Peyer's patch (tissue), 4 donors: Measurements from ENCODE around the gene PDLIM7. TPM values are rescaled to one million over a fixed set of nuclear protein-coding genes. Genes with fewer than 3 reads are reported as not detected.
A peak's percentile ranks its signal among the peaks of the same experiment; 100 is the strongest.

ENCODE experiments used
- DNase-seq, 3 donors: peaks; one replicate each; pipeline ENCODE4 v3.0.0-alpha.2; 2017 to 2019
- H3K27ac ChIP-seq, 4 donors: fragments of 200-600 bp; sonication (generic); one replicate each; pipeline ENCODE4 v1.5.1; 2016 to 2019
- H3K27me3 ChIP-seq, 2 donors: fragments of 200-600 bp; sonication (generic); one replicate each; pipeline ENCODE4 v1.5.1; 2019
- H3K36me3 ChIP-seq, 3 donors: fragments of 200-600 bp; sonication (generic); one replicate each; pipeline ENCODE4 v1.5.1; 2016 to 2019
- H3K4me1 ChIP-seq, 4 donors: fragments of 200-600 bp; sonication (generic); one replicate each; pipeline ENCODE4 v1.5.1; 2016 to 2019
- H3K4me3 ChIP-seq, 4 donors: fragments of 200-600 bp; sonication (generic); 1 replicate in 3 of 4; 2 replicates in 1 of 4; pipeline ENCODE4 v1.5.1; 2016 to 2019; ENCODE audit warnings: mild to moderate bottlenecking in 1 of 4
- H3K9me3 ChIP-seq, 4 donors: fragments of 200-600 bp; sonication (generic); one replicate each; pipeline ENCODE4 v1.5.1; 2016 to 2019; ENCODE audit warnings: mild to moderate bottlenecking in 1 of 4
- CTCF ChIP-seq, 6 experiments: fragments of 450-650 bp in 4 of 6; fragments of 200-600 bp in 2 of 6; sonication (generic) in 1 of 6; IDR thresholded peaks; one replicate each; pipeline ENCODE4 v1.5.1; 2017 to 2019; ENCODE audit warnings: antibody characterized with exemption in 6 of 6, mild to moderate bottlenecking in 3 of 6, moderate library complexity in 1 of 6
- POLR2A ChIP-seq, 2 donors: fragments of 450-650 bp; IDR thresholded peaks; one replicate each; pipeline ENCODE4 v1.5.1; 2017; ENCODE audit warnings: antibody characterized with exemption in 2 of 2, mild to moderate bottlenecking in 2 of 2, moderate library complexity in 2 of 2
- total RNA-seq, 4 donors: library from RNA; depleted of rRNA; stranded (reverse); fragments of >200 nt; gene quantifications; one replicate each; pipeline ENCODE4 v1.1.0, GENCODE V29; 2016

PDLIM7 gene
- total RNA-seq, 4 donors from 2014 or later = 17.4 to 137 (median 23.3) TPM

GRCh38 chr5:177527595-177527994, 30.2 kb upstream of the PDLIM7 start:
- Histone ChIP-seq H3K4me3 (no peak overlapping the region), H3K4me1 (no peaks in the 10 kb centered on the region), H3K27me3 (no peaks in the 10 kb centered on the region), H3K27ac (no peak overlapping the region), H3K9me3 (no peaks in the 10 kb centered on the region), H3K36me3 (peaks cover 0 to 90% (median 0%) of the 10 kb centered on the region in 3 donors)
- DNase-seq = no peak
- no peak for TF ChIP-seq POLR2A (IDR thresholded peaks at IDR 0.05)
- TF ChIP-seq CTCF (IDR thresholded peaks at IDR 0.05) = no peak

- Histone ChIP-seq H3K9me3 (no peaks in the 10 kb centered on the region), H3K27me3 (no peaks in the 10 kb centered on the region), H3K4me3 (no peak overlapping the region), H3K27ac (no peak overlapping the region), H3K36me3 (peaks cover 0 to 86% (median 0%) of the 10 kb centered on the region in 3 donors), H3K4me1 (no peaks in the 10 kb centered on the region)
- TF ChIP-seq CTCF (IDR thresholded peaks at IDR 0.05) = no peak
- no peak for TF ChIP-seq POLR2A (IDR thresholded peaks at IDR 0.05)
- no peak for DNase-seq
Observed at GRCh38 chr5:177526791-177527190, 29.4 kb upstream of the PDLIM7 start.

- no peak for DNase-seq
Observed at GRCh38 chr5:177526191-177526590, 28.8 kb upstream of the PDLIM7 start.

GRCh38 chr5:177524941-177525655, 27.7 kb upstream of the PDLIM7 start:
- DNase-seq = no peak
- TF ChIP-seq POLR2A (IDR thresholded peaks at IDR 0.05) (no peak), CTCF (IDR thresholded peaks at IDR 0.05) (no peak)
- H3K36me3 ChIP-seq = peaks cover 0 to 86% (median 0%) of the 10 kb centered on the region in 3 donors
- H3K4me1 ChIP-seq = no peaks in the 10 kb centered on the region
- H3K4me3 ChIP-seq = no peak overlapping the region
- no peak overlapping the region for H3K27ac ChIP-seq
- no peaks in the 10 kb centered on the region for H3K9me3 ChIP-seq
- H3K27me3 ChIP-seq = no peaks in the 10 kb centered on the region

More at GRCh38 chr5:177526191-177526590, 28.8 kb upstream of the PDLIM7 start:
- H3K27ac ChIP-seq = no peak overlapping the region
- no peaks in the 10 kb centered on the region for H3K27me3 ChIP-seq
- no peaks in the 10 kb centered on the region for H3K9me3 ChIP-seq
- no peak for TF ChIP-seq CTCF (IDR thresholded peaks at IDR 0.05)
- no peak for TF ChIP-seq POLR2A (IDR thresholded peaks at IDR 0.05)
- no peak overlapping the region for H3K4me3 ChIP-seq
- H3K4me1 ChIP-seq = no peaks in the 10 kb centered on the region
- peaks cover 0 to 86% (median 0%) of the 10 kb centered on the region in 3 donors for H3K36me3 ChIP-seq

GRCh38 chr5:177524539-177524900, 27.1 kb upstream of the PDLIM7 start:
- peaks cover 0 to 81% (median 0%) of the 10 kb centered on the region in 3 donors for H3K36me3 ChIP-seq
- H3K27me3 ChIP-seq = no peaks in the 10 kb centered on the region
- DNase-seq = peak in 1 of 3 donors; percentile 15
- H3K9me3 ChIP-seq = no peaks in the 10 kb centered on the region
- TF ChIP-seq CTCF (IDR thresholded peaks at IDR 0.05) = no peak
- TF ChIP-seq POLR2A (IDR thresholded peaks at IDR 0.05) = no peak
- H3K4me3 ChIP-seq = no peak overlapping the region
- H3K27ac ChIP-seq = no peak overlapping the region
- no peaks in the 10 kb centered on the region for H3K4me1 ChIP-seq
